Choroid plexus epithelial cell (primary cell): Measurements from ENCODE around the gene HACD1.
A peak's percentile ranks its signal among the peaks of the same experiment; 100 is the strongest.

Experiments used
- DNase-seq: peaks from one replicate; pipeline ENCODE4 v3.0.0-alpha.2; 2010; ENCODE audit warnings: low read depth
- H3K4me3 ChIP-seq: 2 replicates; pipeline ENCODE4 v1.5.1; 2011; ENCODE audit warnings: low read depth, mild to moderate bottlenecking, control low read depth, low read length, moderate library complexity
- CTCF ChIP-seq: conservative IDR thresholded peaks from 2 replicates; pipeline ENCODE4 v1.5.1; 2011; ENCODE audit warnings: low read depth, mild to moderate bottlenecking, control low read depth, inconsistent platforms, low read length, moderate library complexity

The HACD1 gene

GRCh38 chr10:17624996-17625395, 7.8 kb upstream of the HACD1 start:
- no peak for DNase-seq
- H3K4me3 ChIP-seq = no peak overlapping the region
- no peak for TF ChIP-seq CTCF

DNA sequence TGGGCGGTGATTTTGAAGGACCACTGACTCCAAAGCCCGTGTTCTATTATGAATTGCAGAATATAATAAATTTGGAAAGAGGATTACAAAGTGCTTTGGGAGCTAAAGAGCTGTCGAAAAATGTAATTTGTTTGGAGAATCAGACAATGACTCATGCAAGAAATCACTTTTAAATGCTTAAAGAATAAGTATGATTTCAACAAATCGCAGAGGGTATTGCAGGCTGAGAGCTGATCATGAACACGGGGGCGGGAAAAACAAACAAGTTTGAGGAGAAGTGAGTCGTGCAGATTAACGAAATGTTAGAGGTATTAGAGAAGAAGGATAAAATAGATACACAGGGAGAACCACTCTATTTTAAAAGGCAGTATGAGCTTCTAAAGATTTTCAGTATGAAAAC, 4.9 kb upstream of the HACD1 start:
- no peak for TF ChIP-seq CTCF

GRCh38 chr10:17616403-17617030, 657 bp downstream of the HACD1 start:
- DNase-seq = peak; percentile 61
- peak overlapping the region; percentile 73 for H3K4me3 ChIP-seq
- TF ChIP-seq CTCF = no peak

More for the DNA sequence above, 4.9 kb upstream of the HACD1 start:
- peak; percentile 14 for DNase-seq
- H3K4me3 ChIP-seq = no peak overlapping the region

- TF ChIP-seq CTCF = no peak
- no peak overlapping the region for H3K4me3 ChIP-seq
- no peak for DNase-seq
Observed at GRCh38 chr10:17609523-17610079, 7.6 kb downstream of the HACD1 start.

- peak; percentile 72 for TF ChIP-seq CTCF
- peak; percentile 78 for DNase-seq
Observed at GRCh38 chr10:17607603-17608332, 9.4 kb downstream of the HACD1 start.

DNA sequence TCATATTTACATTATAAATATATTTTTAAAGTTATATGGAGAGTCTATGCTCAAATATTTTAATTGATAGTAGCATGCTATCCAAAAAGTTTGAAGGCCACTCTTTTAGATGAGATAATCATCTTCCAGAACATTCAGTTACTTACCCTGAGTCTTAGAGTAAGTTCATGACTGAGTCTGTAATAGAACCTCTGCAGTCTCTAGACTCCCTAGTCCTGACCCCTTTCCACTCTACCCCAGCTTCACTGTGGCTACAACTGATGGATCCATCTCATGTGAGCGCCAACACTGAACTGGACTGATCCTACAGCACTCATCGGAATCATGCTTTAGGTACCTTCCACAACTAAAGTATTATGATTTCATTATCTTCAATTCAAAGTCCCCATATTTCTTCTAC, 10.1 kb downstream of the HACD1 start:
- H3K4me3 ChIP-seq = no peak overlapping the region
- no peak for DNase-seq

More at GRCh38 chr10:17607603-17608332, 9.4 kb downstream of the HACD1 start:
- H3K4me3 ChIP-seq = no peak overlapping the region

More for the DNA sequence above, 10.1 kb downstream of the HACD1 start:
- no peak for TF ChIP-seq CTCF
